Breast epithelium (tissue), 3 donors: Measurements from ENCODE around the gene MAN2A1.

ENCODE experiments used
- POLR2A ChIP-seq: fragments of 450-650 bp; IDR thresholded peaks from one replicate; pipeline ENCODE4 v1.6.1; 2016; ENCODE audit warnings: antibody characterized with exemption, mild to moderate bottlenecking, moderate library complexity
- POLR2AphosphoS5 ChIP-seq, 3 donors: sonication (generic); formaldehyde crosslinking; IDR thresholded peaks; one replicate each; pipeline ENCODE4 v1.6.1; 2017; ENCODE audit warnings: antibody characterized with exemption in 3 of 3
- TF ChIP-seq, protein P1 (sequence below), 3 donors: fragments of 450-650 bp; IDR thresholded peaks; one replicate each; pipeline ENCODE4 v1.5.1; 2016 to 2017; ENCODE audit warnings: antibody characterized with exemption in 3 of 3, mild to moderate bottlenecking in 3 of 3, moderate library complexity in 3 of 3

DNA sequence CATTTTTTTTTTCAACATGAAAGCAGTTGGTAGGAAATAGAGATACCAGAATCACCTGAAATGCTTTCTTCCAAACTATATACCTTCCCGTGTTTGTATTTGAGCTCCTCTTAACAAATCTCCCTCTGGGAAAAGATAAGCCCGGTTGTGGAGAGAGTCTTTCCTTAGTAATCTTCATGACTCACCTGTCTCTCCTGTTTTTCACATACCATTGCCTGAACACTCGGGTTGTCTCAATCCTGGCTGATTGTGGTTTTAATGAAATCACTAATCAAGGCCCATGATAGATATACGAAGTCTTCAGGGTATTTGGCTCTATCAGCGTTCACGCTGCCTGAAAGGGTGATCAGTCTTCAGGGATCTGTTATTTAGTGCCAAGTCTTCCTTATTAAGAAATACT is 136.7 kb downstream of the MAN2A1 start:
- TF ChIP-seq POLR2A = no peak
- TF ChIP-seq, protein P1, sequence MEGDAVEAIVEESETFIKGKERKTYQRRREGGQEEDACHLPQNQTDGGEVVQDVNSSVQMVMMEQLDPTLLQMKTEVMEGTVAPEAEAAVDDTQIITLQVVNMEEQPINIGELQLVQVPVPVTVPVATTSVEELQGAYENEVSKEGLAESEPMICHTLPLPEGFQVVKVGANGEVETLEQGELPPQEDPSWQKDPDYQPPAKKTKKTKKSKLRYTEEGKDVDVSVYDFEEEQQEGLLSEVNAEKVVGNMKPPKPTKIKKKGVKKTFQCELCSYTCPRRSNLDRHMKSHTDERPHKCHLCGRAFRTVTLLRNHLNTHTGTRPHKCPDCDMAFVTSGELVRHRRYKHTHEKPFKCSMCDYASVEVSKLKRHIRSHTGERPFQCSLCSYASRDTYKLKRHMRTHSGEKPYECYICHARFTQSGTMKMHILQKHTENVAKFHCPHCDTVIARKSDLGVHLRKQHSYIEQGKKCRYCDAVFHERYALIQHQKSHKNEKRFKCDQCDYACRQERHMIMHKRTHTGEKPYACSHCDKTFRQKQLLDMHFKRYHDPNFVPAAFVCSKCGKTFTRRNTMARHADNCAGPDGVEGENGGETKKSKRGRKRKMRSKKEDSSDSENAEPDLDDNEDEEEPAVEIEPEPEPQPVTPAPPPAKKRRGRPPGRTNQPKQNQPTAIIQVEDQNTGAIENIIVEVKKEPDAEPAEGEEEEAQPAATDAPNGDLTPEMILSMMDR (IDR thresholded peaks at IDR 0.05) = no peak
- no peak for TF ChIP-seq POLR2AphosphoS5 (IDR thresholded peaks at IDR 0.05)
